Measurements from ENCODE around the gene ZBTB20. TPM values are rescaled to one million over a fixed set of nuclear protein-coding genes. Genes with fewer than 3 reads are reported as not detected.

Gene ZBTB20
- total RNA-seq, 1 donor from 2014 or later: 84.2 TPM

- intact Hi-C loops (cut with DNase I): no loop called here
- DNase-seq (ENCODE audit: low spot score): no peak
These were observed 781.2 kb downstream of the ZBTB20 start for GRCh38 chr3:114365909-114366308.

DNA sequence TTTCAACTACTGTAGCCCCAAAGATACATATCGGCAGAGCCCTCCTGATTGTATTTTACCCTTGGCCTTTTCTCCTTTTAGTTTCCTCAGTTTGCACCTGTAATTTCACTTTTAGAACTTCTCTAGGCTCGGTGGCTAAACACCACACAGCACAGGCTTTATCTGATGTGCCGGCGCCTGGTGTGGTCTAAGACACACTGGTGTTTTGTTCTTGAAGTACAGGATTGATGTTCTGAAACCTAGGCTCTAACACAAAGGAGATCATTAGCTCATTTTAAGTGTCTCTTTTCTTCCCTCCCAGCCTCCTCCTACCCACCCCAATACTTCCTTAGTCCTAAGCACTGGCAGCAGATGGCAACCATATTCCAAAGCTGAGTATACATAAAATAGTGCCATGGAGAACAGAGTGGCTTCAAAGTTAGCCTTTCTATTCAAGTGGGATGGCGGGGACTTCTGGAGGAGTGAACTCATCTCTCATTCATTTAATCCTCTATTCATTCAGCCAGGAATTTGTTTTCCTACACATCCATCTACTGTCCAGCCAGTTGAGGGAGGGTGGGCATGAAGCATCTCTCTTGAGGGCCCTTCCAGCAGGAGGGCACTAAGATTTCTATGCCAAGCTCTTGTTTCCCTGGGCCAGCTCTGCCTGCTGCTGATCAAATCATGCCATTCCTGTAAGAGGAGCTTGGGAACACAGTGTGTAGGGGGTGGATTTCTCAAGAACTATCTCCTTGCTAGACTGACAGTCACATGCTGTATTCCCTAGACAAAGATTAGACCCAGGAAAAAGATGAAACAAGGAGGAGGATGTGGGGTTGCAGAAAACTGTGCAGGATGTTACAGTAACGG lies 782.1 kb downstream of the ZBTB20 start:
- no peak for DNase-seq (ENCODE audit: low spot score)
- intact Hi-C loops (cut with DNase I): no loop called here

- intact Hi-C loops (cut with DNase I): no loop called here
- DNase-seq (ENCODE audit: low spot score): no peak
These were observed 783.4 kb downstream of the ZBTB20 start for GRCh38 chr3:114363554-114364202.

DNA sequence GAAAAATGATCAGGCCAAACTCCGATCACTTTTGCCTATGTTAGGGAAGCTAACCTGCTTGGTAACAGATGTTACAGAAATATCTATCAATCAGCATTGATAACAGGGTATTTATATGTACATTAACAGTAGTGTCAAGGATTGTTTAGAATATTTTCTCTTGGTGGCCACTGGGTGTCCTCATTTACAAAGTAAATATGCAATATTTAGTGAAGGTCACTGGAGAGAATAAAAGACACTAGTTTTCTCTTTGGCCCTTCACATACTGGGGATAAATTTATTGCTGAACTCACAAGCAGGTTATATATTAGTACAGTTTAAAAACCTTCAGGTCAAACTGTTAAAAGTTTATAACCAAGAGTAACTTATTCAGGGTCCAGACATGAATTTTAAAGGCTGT lies 784.3 kb downstream of the ZBTB20 start:
- intact Hi-C loops (cut with DNase I): no loop called here
- DNase-seq (ENCODE audit: low spot score): no peak

DNA sequence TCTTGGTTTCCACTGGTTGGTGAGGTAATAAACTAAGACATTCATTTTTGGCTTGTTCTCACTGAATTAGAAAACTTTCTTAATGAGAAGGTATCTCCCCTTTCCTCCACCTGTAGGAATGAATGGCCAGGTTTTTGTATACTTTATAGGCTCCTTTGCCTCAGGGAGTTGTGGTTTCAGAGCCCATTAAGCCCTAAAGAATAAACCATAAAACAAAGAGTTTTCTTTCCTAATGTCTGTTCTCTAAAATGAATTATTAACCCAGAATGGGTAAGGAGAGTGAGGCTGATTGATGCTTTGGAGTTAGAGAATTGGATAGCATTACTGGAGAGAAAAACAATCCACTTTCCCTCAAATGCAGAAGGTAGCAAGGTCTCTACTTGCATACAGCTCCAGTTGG lies 785.7 kb downstream of the ZBTB20 start:
- DNase-seq (ENCODE audit: low spot score): no peak
- intact Hi-C loops (cut with DNase I): no loop called here

- DNase-seq (ENCODE audit: low spot score): no peak
- intact Hi-C loops (cut with DNase I): no loop called here
These were observed 790.6 kb downstream of the ZBTB20 start for GRCh38 chr3:114356525-114356924.

- DNase-seq (ENCODE audit: low spot score): no peak
- intact Hi-C loops (cut with DNase I): no loop called here
These were observed 791.0 kb downstream of the ZBTB20 start for GRCh38 chr3:114356066-114356465.

GRCh38 chr3:114355653-114356052 lies 791.4 kb downstream of the ZBTB20 start:
- no peak for DNase-seq (ENCODE audit: low spot score)
- intact Hi-C loops (cut with DNase I): no loop called here

DNA sequence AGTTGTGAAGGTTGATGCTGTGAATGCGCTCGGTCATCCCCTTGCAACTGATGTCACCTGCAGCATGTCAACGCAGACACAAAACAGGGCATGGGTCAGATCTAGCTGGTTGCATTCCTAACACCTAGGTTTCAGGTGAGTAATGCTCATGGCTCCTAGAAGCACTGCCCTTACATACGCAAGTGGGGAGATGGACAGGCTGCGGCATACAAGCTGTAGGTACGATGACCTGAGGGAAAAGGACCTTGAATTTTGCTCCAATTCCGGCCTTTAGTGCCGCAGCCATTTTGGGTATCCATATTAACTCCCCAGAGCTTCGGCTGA lies 795.3 kb downstream of the ZBTB20 start:
- intact Hi-C loops (cut with DNase I): no loop called here
- DNase-seq (ENCODE audit: low spot score): no peak

- DNase-seq (ENCODE audit: low spot score): no peak
- intact Hi-C loops (cut with DNase I): no loop called here
These were observed 795.8 kb downstream of the ZBTB20 start for GRCh38 chr3:114351123-114351821.

GRCh38 chr3:114350690-114351089 lies 796.4 kb downstream of the ZBTB20 start:
- DNase-seq (ENCODE audit: low spot score): no peak
- intact Hi-C loops (cut with DNase I): no loop called here

DNA sequence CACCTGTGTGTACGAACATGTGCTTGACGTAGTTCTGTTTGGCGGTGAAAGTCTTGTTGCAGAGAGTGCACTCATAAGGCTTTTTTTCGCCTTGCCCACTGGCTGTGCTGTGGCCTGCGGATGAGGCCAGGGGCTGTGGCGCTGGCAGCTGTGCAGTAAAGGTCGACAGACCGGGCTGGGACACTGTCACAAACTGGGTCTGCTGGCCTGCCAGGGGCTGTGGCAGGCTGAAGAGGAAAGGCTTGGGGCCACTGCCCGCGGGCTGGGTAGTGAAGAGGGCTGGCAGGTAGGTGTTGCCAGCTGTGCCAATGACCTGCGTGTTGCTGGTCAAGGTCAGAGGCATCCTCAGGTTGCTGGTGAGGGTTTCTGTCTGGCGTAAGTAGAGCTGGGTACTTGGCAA lies 796.8 kb downstream of the ZBTB20 start:
- intact Hi-C loops (cut with DNase I): no loop called here
- DNase-seq (ENCODE audit: low spot score): no peak

- DNase-seq (ENCODE audit: low spot score): no peak
- intact Hi-C loops (cut with DNase I): no loop called here
These were observed 802.6 kb downstream of the ZBTB20 start for GRCh38 chr3:114344492-114344891.

GRCh38 chr3:114338651-114339357 lies 808.3 kb downstream of the ZBTB20 start:
- intact Hi-C loops (cut with DNase I): no loop called here

DNA sequence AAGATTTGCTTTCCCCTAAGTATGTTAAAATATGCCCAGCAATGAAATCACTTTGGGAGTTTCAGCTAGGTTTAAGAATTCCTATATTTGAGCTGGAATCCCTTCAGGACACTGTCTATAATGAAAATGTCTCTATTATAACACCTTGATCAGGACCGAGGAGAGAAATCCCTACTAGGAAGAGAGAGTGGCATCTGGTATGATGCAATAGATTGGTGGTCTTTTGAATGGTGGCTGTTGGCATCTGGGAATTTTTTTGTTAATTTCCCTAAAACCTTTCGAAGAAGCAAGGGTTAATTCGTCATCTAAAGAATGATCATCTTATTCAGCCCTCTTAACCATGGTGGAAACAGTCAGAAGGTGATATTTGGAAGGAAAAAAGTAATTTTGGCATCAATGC lies 810.2 kb downstream of the ZBTB20 start:
- intact Hi-C loops (cut with DNase I): no loop called here
- DNase-seq (ENCODE audit: low spot score): no peak

More at GRCh38 chr3:114338651-114339357, 808.3 kb downstream of the ZBTB20 start:
- DNase-seq (ENCODE audit: low spot score): no peak

DNA sequence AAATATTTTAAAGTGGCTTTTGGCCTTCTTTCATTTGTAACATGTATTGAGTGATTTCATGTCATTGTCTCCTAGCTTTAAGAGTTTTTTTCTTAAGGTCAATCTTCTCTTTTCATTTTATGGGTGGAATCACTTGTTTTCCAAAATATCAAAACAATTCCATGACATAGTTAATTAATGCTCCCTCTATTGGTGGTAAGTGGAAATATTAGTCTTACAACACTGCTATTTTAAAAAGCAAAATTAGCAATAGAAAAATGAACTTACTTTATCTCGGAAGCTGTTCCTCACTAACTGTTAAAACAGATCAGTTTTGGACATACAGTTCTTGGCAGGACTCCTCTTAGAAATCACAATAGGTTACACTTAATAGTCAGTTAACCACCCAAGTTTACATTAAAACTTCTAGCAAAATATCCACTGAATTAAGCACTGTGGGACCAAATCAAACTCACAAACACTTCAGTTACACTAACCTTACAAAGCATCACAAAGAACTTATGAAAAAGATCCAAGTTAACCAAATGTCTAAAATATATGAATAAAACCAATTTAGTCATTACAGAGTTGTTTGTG lies 810.9 kb downstream of the ZBTB20 start:
- DNase-seq (ENCODE audit: low spot score): no peak
- intact Hi-C loops (cut with DNase I): no loop called here

GRCh38 chr3:114333923-114334240 lies 813.2 kb downstream of the ZBTB20 start:
- intact Hi-C loops (cut with DNase I): no loop called here
- DNase-seq (ENCODE audit: low spot score): no peak

GRCh38 chr3:114333180-114333922 lies 813.7 kb downstream of the ZBTB20 start:
- DNase-seq (ENCODE audit: low spot score): no peak
- intact Hi-C loops (cut with DNase I): no loop called here
